Measurements from ENCODE around the gene NEUROD2. TPM values are rescaled to one million over a fixed set of nuclear protein-coding genes. Genes with fewer than 3 reads are reported as not detected.

Gene NEUROD2
- total RNA-seq, 1 donor from 2014 or later: not detected

GRCh38 chr17:39609416-39610025, 1.8 kb upstream of the NEUROD2 start:
- H3K27me3 ChIP-seq: peaks cover 39% of the 10 kb centered on the region
- H3K4me3 ChIP-seq: no peak overlapping the region
- H3K36me3 ChIP-seq: no peaks in the 10 kb centered on the region
- DNase-seq (ENCODE audit: low spot score in 2 of 2): no peak
- H3K9me3 ChIP-seq: no peaks in the 10 kb centered on the region
- H3K4me1 ChIP-seq: peaks cover 17 to 18% of the 10 kb centered on the region in 2 donors
- TF ChIP-seq CTCF (IDR thresholded peaks at IDR 0.05): no peak
- intact Hi-C loops (cut with DNase I): no loop called here
- H3K27ac ChIP-seq: no peak overlapping the region

GRCh38 chr17:39608142-39608981, 642 bp upstream of the NEUROD2 start:
- no peak for TF ChIP-seq CTCF (IDR thresholded peaks at IDR 0.05)
- Histone ChIP-seq H3K27ac (no peak overlapping the region), H3K4me1 (peaks cover 17 to 23% of the 10 kb centered on the region in 2 donors), H3K36me3 (no peaks in the 10 kb centered on the region), H3K27me3 (peaks cover 47% of the 10 kb centered on the region), H3K4me3 (no peak overlapping the region), H3K9me3 (no peaks in the 10 kb centered on the region)
- no peak for DNase-seq (ENCODE audit: low spot score in 2 of 2)
- intact Hi-C loops (cut with DNase I): no loop called here

- TF ChIP-seq CTCF (IDR thresholded peaks at IDR 0.05): no peak
- Histone ChIP-seq H3K4me3 (peak overlapping the region; percentile 37 to 54), H3K4me1 (peaks cover 17 to 23% of the 10 kb centered on the region in 2 donors), H3K27ac (no peak overlapping the region), H3K36me3 (no peaks in the 10 kb centered on the region), H3K27me3 (peaks cover 47% of the 10 kb centered on the region), H3K9me3 (no peaks in the 10 kb centered on the region)
- DNase-seq (ENCODE audit: low spot score in 2 of 2): no peak
- intact Hi-C loops (cut with DNase I): no loop called here
Observed at GRCh38 chr17:39607057-39607850, 466 bp downstream of the NEUROD2 start.

- no peak for TF ChIP-seq CTCF (IDR thresholded peaks at IDR 0.05)
- intact Hi-C loops (cut with DNase I): no loop called here
- H3K36me3 ChIP-seq: no peaks in the 10 kb centered on the region
- peaks cover 17 to 23% of the 10 kb centered on the region in 2 donors for H3K4me1 ChIP-seq
- no peak for DNase-seq (ENCODE audit: low spot score in 2 of 2)
- no peak overlapping the region for H3K27ac ChIP-seq
- H3K9me3 ChIP-seq: no peaks in the 10 kb centered on the region
- H3K4me3 ChIP-seq: peak overlapping the region; percentile 37 to 54
- H3K27me3 ChIP-seq: peaks cover 48% of the 10 kb centered on the region
Observed at GRCh38 chr17:39606434-39607056, 1.2 kb downstream of the NEUROD2 start.
